Karpas-422 (cell line): ENCODE results near the gene PCDHGA3. TPM values are rescaled to one million over a fixed set of nuclear protein-coding genes. Genes with fewer than 3 reads are reported as not detected.
A peak's percentile ranks its signal among the peaks of the same experiment; 100 is the strongest.

Source experiments
- DNase-seq: peaks from one replicate; pipeline ENCODE4 v3.0.0-alpha.2; 2015
- H2AFZ ChIP-seq: fragments of 200-600 bp; sonication (generic); 2 replicates; pipeline ENCODE4 v1.6.1; 2014; ENCODE audit warnings: antibody characterized with exemption, low read length, mixed read lengths
- H3K27ac ChIP-seq: fragments of 200-600 bp; sonication (generic); 2 replicates; pipeline ENCODE4 v1.5.1; 2014; ENCODE audit warnings: mild to moderate bottlenecking, low read length, moderate library complexity
- H3K27me3 ChIP-seq: fragments of 200-600 bp; sonication (generic); 2 replicates; pipeline ENCODE4 v1.6.1; 2014; ENCODE audit warnings: low read length, mixed read lengths
- H3K36me3 ChIP-seq: fragments of 200-600 bp; sonication (generic); 2 replicates; pipeline ENCODE4 v1.6.1; 2014; ENCODE audit warnings: low read length, mixed read lengths; ENCODE audit not compliant: insufficient read depth
- H3K4me1 ChIP-seq: fragments of 200-600 bp; sonication (generic); 2 replicates; pipeline ENCODE4 v1.6.1; 2014; ENCODE audit warnings: mild to moderate bottlenecking, low read length, mixed read lengths
- H3K4me2 ChIP-seq: fragments of 200-600 bp; sonication (generic); 2 replicates; pipeline ENCODE4 v1.6.1; 2014; ENCODE audit warnings: low read length, low read depth, mild to moderate bottlenecking; ENCODE audit not compliant: poor library complexity, severe bottlenecking
- H3K4me3 ChIP-seq: fragments of 200-600 bp; sonication (generic); 2 replicates; pipeline ENCODE4 v1.5.1; 2014; ENCODE audit warnings: mild to moderate bottlenecking, antibody characterized with exemption, low read length, mixed read lengths
- H3K79me2 ChIP-seq: fragments of 200-600 bp; sonication (generic); 2 replicates; pipeline ENCODE4 v1.6.1; 2014; ENCODE audit warnings: mild to moderate bottlenecking, low read length, mixed read lengths
- H3K9ac ChIP-seq: fragments of 200-600 bp; sonication (generic); 2 replicates; pipeline ENCODE4 v1.6.0; 2014; ENCODE audit warnings: low read length
- H3K9me2 ChIP-seq: fragments of 200-600 bp; sonication (generic), shearing (Covaris generic); replicated peaks from 2 replicates; pipeline ENCODE4 v1.6.0; 2014; ENCODE audit warnings: mild to moderate bottlenecking, low read length, moderate library complexity; ENCODE audit not compliant: insufficient read depth
- H3K9me3 ChIP-seq: fragments of 300-700, 200-600 bp; sonication (generic); 2 replicates; pipeline ENCODE4 v1.6.1; 2014; ENCODE audit warnings: low read length, mixed read lengths
- H4K20me1 ChIP-seq: fragments of 200-600 bp; sonication (generic); 2 replicates; pipeline ENCODE4 v1.6.1; 2014; ENCODE audit warnings: mild to moderate bottlenecking, antibody characterized with exemption, low read length, low read depth; ENCODE audit not compliant: insufficient read depth
- total RNA-seq: library from RNA; depleted of rRNA; stranded (reverse); fragments of >200 nt; shearing (Covaris generic); gene quantifications from 2 replicates; pipeline ENCODE4 v1.2.3, GENCODE V29; 2014; ENCODE audit warnings: low replicate concordance

PCDHGA3 gene
- total RNA-seq, 1 experiment from 2014 or later = not detected

DNA sequence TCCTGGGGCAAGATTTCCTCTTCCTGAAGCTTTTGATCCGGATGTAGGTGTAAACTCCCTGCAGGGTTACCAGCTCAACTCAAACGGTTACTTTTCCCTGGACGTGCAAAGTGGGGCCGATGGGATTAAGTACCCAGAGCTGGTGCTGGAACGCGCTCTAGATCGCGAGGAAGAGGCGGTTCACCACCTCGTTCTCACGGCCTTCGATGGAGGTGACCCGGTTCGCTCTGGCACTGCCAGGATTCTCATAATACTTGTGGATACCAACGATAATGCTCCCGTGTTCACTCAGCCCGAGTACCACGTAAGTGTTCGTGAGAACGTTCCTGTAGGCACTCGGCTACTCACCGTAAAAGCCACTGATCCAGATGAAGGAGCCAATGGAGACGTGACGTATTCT, 12.0 kb downstream of the PCDHGA3 start:
- H3K4me2 ChIP-seq = no peak overlapping the region
- peaks cover 42% of the 10 kb centered on the region for H3K79me2 ChIP-seq
- DNase-seq = no peak
- H4K20me1 ChIP-seq = no peaks in the 10 kb centered on the region
- no peaks in the 10 kb centered on the region for H3K9me2 ChIP-seq
- H3K4me1 ChIP-seq = peaks cover 27% of the 10 kb centered on the region
- no peak overlapping the region for H3K27ac ChIP-seq
- H2AFZ ChIP-seq = no peak overlapping the region
- H3K36me3 ChIP-seq = peaks cover 28% of the 10 kb centered on the region; the same call in 1 of the 2 replicates
- no peak overlapping the region for H3K4me3 ChIP-seq
- H3K9me3 ChIP-seq = peaks cover 13% of the 10 kb centered on the region
- H3K27me3 ChIP-seq = no peaks in the 10 kb centered on the region
- H3K9ac ChIP-seq = no peak overlapping the region

DNA sequence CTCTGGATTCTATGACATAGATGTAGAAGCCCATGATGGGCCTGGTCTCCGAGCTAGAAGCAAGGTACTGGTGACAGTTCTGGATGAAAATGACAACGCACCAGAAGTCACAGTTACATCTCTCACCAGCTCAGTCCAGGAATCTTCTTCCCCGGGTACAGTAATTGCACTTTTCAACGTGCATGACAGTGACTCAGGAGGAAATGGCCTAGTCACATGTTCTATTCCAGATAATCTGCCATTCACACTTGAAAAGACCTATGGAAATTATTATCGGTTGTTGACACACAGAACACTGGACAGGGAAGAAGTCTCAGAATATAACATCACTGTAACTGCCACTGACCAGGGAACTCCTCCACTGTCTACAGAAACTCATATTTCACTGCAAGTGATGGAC, 12.5 kb downstream of the PCDHGA3 start:
- no peak overlapping the region for H2AFZ ChIP-seq
- H3K4me1 ChIP-seq = peaks cover 24% of the 10 kb centered on the region
- H3K4me2 ChIP-seq = no peak overlapping the region
- peaks cover 29% of the 10 kb centered on the region; the same call in 1 of the 2 replicates for H3K36me3 ChIP-seq
- no peaks in the 10 kb centered on the region for H3K9me2 ChIP-seq
- H3K79me2 ChIP-seq = peaks cover 40% of the 10 kb centered on the region
- H4K20me1 ChIP-seq = no peaks in the 10 kb centered on the region
- no peaks in the 10 kb centered on the region for H3K27me3 ChIP-seq
- peaks cover 15% of the 10 kb centered on the region for H3K9me3 ChIP-seq
- no peak overlapping the region for H3K27ac ChIP-seq
- H3K4me3 ChIP-seq = no peak overlapping the region
- no peak for DNase-seq
- no peak overlapping the region for H3K9ac ChIP-seq

DNA sequence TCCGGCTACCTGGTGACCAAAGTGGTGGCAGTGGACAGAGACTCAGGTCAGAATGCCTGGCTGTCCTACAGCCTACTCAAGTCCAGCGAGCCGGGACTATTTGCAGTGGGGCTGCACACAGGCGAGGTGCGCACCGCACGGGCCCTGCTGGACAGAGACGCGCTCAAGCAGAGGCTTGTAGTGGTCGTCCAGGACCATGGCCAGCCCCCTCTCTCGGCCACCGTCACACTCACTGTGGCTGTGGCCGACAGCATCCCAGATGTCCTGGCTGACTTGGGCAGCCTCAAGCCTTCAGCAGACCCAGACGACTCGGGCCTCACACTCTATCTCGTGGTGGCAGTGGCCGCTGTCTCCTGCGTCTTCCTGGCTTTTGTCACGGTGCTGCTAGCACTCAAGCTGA, 13.3 kb downstream of the PCDHGA3 start:
- Histone ChIP-seq H3K9me3 (peaks cover 19% of the 10 kb centered on the region), H3K79me2 (peaks cover 38% of the 10 kb centered on the region), H3K27me3 (no peaks in the 10 kb centered on the region), H3K4me3 (no peak overlapping the region), H3K27ac (no peak overlapping the region), H3K4me1 (peaks cover 24% of the 10 kb centered on the region), H3K9me2 (no peaks in the 10 kb centered on the region), H3K36me3 (peaks cover 28% of the 10 kb centered on the region; the same call in 1 of the 2 replicates), H2AFZ (no peak overlapping the region), H4K20me1 (no peaks in the 10 kb centered on the region), H3K9ac (no peak overlapping the region), H3K4me2 (no peak overlapping the region)
- no peak for DNase-seq

DNA sequence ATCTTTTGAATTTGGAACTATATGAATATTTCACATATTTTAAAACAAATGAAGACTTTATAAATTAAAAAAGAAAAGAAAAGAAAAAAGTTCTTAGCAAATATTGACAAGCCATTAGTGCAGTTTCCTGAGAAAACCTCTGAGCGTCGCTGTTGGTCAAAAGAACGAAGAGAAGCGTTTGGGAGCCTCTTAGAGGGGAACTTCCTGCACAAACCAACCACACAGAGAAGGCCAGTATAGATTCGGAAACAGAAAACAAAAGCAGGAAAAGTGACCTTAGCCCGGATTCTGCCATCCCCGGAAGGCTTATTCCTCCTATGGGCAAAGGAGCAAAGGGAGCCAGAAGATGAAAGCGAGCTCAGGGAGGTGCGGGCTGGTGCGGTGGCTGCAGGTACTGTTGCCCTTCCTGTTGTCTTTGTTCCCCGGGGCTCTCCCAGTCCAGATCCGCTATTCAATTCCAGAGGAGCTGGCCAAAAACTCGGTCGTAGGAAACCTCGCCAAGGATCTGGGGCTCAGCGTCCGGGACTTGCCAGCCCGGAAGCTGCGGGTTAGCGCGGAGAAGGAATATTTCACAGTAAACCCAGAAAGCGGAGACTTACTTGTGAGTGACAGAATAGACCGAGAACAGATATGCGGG, 16.3 kb downstream of the PCDHGA3 start, which contains the start of gene PCDHGB2:
Gene PCDHGB2, plus strand, starts transcription at position 205 of the 637 bp plus-strand sequence. Its CDS starts 142 bp downstream, at position 347.
- 0 out of 2 replicates have a peak within 1 kb of the TSS, but pooled peaks have one; percentile 39 for H2AFZ ChIP-seq
- peak within 1 kb of the TSS; percentile 70 for H3K9ac ChIP-seq
- peaks cover 35% of the 10 kb centered on the region for H3K79me2 ChIP-seq
- peaks cover 28% of the 10 kb centered on the region for H3K9me3 ChIP-seq
- peak; percentile 87 for DNase-seq
- H3K27ac ChIP-seq = peak within 1 kb of the TSS; percentile 67
- H4K20me1 ChIP-seq = no peaks in the 10 kb centered on the region
- peak within 1 kb of the TSS; percentile 70 for H3K4me2 ChIP-seq
- H3K9me2 ChIP-seq = no peaks in the 10 kb centered on the region
- H3K36me3 ChIP-seq = peaks cover 30% of the 10 kb centered on the region
- H3K4me3 ChIP-seq = peak within 1 kb of the TSS; percentile 67
- H3K4me1 ChIP-seq = peaks cover 39% of the 10 kb centered on the region
- no peaks in the 10 kb centered on the region for H3K27me3 ChIP-seq

DNA sequence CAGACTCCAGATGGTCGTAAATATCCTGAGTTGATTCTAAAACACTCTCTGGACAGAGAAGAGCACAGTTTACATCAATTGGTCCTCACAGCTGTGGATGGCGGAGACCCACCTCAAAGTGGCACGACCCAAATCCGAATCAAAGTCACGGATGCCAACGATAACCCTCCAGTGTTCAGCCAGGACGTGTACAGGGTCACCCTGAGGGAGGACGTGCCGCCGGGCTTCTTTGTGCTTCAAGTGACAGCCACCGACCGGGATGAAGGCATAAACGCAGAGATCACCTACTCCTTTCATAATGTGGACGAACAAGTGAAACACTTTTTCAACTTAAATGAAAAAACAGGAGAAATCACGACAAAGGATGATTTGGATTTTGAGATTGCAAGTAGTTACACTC, 17.1 kb downstream of the PCDHGA3 start:
- Histone ChIP-seq H3K9ac (peak overlapping the region; percentile 70; the same call in 1 of the 2 replicates), H3K9me2 (no peaks in the 10 kb centered on the region), H2AFZ (no peak overlapping the region), H3K79me2 (peaks cover 35% of the 10 kb centered on the region), H3K4me1 (peaks cover 39% of the 10 kb centered on the region), H4K20me1 (no peaks in the 10 kb centered on the region), H3K4me2 (peak overlapping the region; percentile 70), H3K9me3 (peaks cover 21% of the 10 kb centered on the region; the same call in 1 of the 2 replicates), H3K27me3 (no peaks in the 10 kb centered on the region), H3K36me3 (peaks cover 29% of the 10 kb centered on the region), H3K27ac (peak overlapping the region; percentile 67; the same call in 1 of the 2 replicates), H3K4me3 (peak overlapping the region; percentile 67; the same call in 1 of the 2 replicates)
- DNase-seq = no peak

DNA sequence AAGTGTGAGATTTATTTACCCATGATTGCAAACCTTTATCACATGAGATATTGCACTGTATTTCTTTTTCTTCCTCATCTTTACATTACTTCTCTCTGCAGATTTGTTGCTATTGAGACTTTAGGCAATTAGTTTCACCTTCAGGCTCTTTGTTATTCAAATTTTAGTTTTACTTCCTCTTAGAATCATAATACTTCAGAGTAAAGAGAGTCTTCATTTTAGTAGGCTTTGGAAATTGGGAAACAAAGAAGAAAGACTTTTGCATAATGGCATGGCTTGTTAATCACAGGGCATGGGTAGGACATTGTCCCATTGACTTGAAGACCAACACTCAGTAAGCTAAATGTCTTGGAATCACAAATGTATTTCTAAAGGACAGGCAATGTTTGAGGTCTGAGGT, 19.1 kb downstream of the PCDHGA3 start:
- Histone ChIP-seq H3K79me2 (peaks cover 28% of the 10 kb centered on the region), H3K27me3 (no peaks in the 10 kb centered on the region), H3K4me3 (peak overlapping the region; percentile 25; the same call in 1 of the 2 replicates), H3K4me1 (peaks cover 40% of the 10 kb centered on the region), H2AFZ (no peak overlapping the region), H3K9ac (no peak overlapping the region), H3K27ac (peak overlapping the region; percentile 90), H3K9me3 (peaks cover 24% of the 10 kb centered on the region; the same call in 1 of the 2 replicates), H3K36me3 (peaks cover 29% of the 10 kb centered on the region), H3K4me2 (peak overlapping the region; percentile 42), H4K20me1 (no peaks in the 10 kb centered on the region), H3K9me2 (no peaks in the 10 kb centered on the region)
- peak; percentile 70 for DNase-seq

DNA sequence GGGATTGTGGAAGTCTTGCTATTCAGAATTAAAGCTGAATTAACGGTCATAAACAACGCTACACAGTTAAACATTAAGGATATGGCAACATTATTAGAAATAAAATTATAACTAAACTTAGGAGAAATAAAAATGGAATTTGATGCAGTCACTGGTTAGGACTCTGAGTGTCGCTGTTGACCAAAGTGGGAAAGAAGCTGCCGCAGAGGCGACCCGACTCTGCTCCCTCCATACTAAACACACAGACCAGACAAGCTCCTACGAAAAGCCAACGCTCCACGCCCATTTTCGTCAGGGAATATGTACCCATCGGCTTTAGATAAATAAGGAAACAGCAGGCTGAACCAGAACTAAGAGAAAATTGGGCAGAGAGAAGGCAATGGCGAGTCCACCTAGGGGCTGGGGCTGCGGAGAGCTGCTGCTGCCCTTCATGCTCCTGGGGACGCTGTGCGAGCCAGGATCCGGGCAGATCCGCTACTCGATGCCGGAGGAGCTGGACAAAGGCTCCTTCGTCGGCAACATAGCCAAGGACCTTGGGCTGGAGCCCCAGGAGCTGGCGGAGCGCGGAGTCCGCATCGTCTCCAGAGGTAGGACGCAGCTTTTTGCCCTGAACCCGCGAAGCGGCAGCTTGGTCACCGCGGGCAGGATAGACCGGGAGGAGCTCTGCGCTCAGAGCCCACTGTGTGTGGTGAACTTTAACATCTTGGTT, 20.5 kb downstream of the PCDHGA3 start, which contains the start of gene PCDHGA5:
Gene PCDHGA5, plus strand, starts transcription at position 211 of the 709 bp plus-strand sequence. Its CDS starts 169 bp downstream, at position 380.
- Histone ChIP-seq H3K27ac (peak within 1 kb of the TSS; percentile 90), H3K4me3 (0 out of 2 replicates have a peak within 1 kb of the TSS, but pooled peaks have one; percentile 25), H3K4me1 (peaks cover 40% of the 10 kb centered on the region), H3K4me2 (peak within 1 kb of the TSS; percentile 42), H3K9ac (no peak within 1 kb of the TSS), H3K27me3 (no peaks in the 10 kb centered on the region), H3K9me2 (no peaks in the 10 kb centered on the region), H4K20me1 (no peaks in the 10 kb centered on the region), H2AFZ (no peak within 1 kb of the TSS), H3K36me3 (peaks cover 24% of the 10 kb centered on the region), H3K79me2 (peaks cover 31% of the 10 kb centered on the region), H3K9me3 (peaks cover 24% of the 10 kb centered on the region; the same call in 1 of the 2 replicates)
- no peak for DNase-seq
